Erythroblast (primary cell): Measurements from ENCODE around the gene PFN3.

Experiments
- GATA1 ChIP-seq: IDR thresholded peaks from 2 replicates; pipeline ENCODE4 v1.6.1; 2011; ENCODE audit warnings: low read depth, mild to moderate bottlenecking, control low read depth, low read length, moderate library complexity
- POLR2A ChIP-seq: IDR thresholded peaks from 2 replicates; pipeline ENCODE4 v1.6.1; 2011; ENCODE audit warnings: mild to moderate bottlenecking, low read length

- no peak for TF ChIP-seq POLR2A
- no peak for TF ChIP-seq GATA1
These were observed 44.6 kb downstream of the PFN3 start for GRCh38 chr5:177355868-177356168.
